ENCODE results near the gene IGFBP4.

IGFBP4 gene

GRCh38 chr17:40457369-40457768, 14.1 kb downstream of the IGFBP4 start:
- DNase-seq, result no peak

GRCh38 chr17:40457964-40458791, 14.9 kb downstream of the IGFBP4 start:
- no peak for DNase-seq

GRCh38 chr17:40458851-40459482, 15.7 kb downstream of the IGFBP4 start:
- DNase-seq, result no peak

- no peak for DNase-seq
Observed at GRCh38 chr17:40459636-40460603, 16.7 kb downstream of the IGFBP4 start.

DNA sequence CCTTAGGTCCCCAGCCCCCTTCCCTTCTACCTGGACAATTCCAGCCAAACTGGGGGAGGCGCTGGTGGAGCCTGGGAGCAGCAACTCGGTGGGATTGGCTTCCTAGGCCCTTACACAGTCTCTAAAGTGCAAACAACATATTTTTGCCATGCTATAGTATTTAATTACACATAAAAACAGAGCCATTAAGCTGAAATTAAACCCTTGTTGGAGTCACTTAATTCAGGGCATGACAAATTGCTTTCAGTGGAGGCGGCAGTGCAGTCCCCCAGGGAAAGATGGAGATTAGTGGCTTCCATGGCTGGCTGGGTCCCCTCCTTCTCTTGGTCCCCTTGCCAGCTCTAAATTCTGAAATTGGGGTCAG, 17.3 kb downstream of the IGFBP4 start:
- no peak for DNase-seq

DNA sequence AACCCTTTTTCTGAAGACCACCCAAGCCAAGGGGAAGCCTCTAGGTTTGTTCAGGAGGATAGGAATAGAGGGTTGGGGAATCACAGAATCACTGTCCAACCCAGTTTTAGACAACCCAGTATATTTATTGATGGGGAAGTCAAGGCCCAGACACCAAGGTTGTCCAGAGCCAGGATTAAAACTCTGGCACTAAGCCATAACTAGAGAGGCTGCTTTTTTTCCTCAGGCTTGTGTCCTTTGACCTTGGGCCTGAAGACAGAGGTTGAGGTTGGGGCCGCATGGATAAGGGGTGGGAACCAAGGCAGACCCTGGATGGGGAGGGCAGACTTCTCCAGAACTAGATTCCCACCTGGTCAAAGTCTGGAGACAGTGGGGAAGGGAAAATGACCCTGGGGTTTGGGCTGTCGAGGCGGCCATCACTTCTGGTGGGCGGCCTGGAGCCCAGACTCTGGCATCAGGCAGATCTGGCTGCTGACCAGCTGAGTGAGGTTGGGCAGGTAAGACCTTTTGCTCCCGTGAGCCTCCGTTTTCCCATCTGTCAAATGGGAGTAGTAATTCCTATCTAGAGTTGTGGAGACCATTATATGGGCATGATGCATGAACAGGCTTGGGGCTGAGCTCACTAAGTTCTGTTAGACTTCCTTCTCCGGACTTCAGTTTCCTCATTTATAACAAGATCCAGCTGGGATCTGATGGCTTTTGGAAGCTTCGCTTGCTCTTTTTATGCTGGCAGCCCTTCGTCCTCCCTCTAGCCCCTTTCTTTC, 17.9 kb downstream of the IGFBP4 start:
- DNase-seq, result no peak

DNA sequence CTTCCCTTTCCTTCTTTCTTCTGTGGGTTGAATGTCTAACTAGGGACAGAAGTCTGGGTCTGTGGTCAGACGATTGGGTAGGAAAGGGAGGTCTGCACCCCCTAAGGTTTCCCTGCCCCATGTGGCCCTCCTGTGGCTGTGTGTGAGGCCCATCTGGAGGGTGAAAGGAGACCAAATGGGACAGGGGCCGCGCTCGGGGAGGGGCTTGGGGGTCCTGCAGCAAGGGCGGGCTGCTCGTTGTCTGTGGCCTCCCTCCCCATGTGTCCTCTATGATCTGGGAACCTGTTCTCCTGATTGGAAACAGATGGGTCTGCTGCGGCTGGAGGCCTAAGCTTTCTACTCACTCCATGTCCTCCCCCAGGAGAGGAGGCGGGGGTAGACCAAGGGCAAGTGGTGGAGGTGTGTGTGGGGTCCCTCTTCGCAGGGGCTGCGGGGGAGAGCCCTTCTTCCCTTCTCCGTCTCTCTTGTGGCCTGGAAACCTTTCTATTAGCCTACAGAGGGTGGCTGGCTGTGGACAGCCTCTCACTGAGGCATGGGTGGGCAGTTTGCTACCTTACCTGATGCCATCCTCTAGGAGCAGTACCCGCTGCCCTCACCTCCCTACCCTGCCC, 18.6 kb downstream of the IGFBP4 start:
- DNase-seq, result no peak

DNA sequence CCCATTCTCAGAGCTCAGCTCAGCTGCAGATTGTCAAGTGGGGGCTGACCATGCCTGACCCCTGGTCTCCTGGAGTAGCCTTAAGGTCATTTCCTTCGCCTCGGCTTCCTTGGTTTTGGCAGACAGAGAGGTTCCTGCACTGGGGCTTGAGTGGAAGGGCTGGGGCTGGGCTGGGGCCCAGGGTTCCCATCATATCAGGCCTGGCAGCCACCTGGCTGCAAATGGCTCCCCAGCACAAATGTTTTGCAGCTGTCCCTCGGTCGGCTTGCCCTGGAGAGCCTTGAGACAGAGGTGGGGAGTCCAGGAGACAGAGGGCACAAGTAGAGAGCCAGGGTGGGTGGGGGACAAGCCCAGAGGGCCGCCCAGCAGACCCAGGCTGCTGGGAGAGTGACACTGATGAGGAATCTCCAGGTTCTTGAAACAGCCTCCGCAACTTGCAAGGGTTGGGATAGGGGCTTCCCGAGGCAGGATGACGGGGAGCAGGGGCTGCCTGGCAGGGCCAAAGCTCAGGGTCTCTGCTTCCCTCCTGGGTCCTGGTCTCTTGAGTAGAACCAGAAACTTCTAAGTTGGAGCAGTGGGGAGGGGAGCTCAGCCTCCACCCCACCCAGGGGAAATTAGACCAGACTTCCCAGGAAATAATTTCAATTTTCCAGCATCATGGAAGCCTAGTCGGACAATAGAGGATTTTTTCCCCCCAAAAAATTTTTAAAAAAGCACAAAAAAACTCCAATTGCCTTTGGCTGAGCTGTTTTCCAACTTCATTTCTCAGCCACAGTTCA, 19.3 kb downstream of the IGFBP4 start:
- no peak for DNase-seq

GRCh38 chr17:40463122-40463550, 19.9 kb downstream of the IGFBP4 start:
- no peak for DNase-seq

DNA sequence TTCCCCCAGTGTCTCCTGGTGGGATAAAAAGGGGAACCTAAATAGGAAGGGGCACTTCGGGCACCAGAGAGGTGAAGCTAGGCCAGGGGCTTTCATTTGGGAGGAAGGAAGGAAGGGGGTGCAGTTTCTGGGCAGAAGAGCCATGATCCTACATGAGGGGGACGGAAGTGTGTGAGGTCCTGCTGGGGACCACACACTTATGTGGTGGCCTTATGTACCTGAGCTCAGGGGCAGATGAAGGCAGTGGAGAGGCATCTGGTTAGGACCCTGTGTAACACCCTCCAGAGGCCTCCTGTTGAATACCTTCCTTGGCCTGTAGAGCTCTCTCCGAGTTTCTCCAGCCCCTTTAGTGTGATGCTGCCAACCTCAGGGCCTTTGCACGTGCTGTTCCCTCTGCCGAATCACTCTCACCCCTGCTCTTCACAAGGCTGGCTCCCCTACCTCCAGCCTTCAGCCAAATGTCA, 21.2 kb downstream of the IGFBP4 start:
- DNase-seq, result no peak

GRCh38 chr17:40466298-40466971, 23.2 kb downstream of the IGFBP4 start:
- no peak for DNase-seq

GRCh38 chr17:40467281-40467867, 24.1 kb downstream of the IGFBP4 start:
- no peak for DNase-seq

GRCh38 chr17:40468560-40468959, 25.3 kb downstream of the IGFBP4 start:
- no peak for DNase-seq

- DNase-seq, result no peak
Observed at GRCh38 chr17:40469805-40470675, 26.8 kb downstream of the IGFBP4 start.

DNA sequence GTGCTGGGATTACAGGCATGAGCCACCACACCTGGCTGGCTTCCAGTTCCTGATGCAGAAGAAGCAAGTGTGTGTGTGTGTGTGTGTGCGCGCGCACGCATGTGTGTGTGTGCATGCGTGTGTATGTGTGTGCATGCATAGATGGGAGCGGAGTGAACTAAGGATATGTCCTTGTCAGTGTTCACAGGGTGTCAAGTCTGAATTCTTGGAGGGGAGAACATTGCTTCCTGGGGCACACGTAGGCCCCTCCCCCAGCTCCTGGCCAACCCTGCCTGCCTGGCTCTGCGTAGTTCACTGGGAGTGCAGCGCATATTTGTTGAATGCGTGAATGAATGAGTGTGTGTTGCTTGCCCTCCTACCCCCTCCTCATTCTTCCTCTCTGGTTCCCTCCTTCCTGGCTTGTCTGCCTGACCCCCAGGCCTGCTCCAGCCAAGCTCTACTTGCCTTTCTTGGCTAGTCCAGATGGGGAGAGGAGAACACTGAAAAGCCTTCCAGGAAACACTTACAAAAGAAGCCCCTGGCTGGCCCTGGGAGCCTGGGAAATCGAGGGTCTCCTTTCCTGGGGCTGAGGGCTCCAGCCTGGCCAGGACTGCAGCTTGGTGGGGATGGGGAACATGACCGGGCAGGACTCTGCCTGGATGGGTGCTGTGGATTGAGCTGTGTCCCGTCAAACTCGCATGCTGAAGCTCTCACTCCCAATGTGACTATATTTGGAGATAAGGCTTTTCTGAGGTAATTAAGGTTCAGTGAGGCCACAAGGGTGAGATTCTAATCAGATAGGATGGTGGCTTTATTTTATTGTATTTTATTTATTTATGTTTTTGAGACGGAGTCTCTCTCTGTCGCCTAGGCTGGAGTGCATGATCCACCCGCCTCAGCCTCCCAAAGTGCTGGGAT, 27.9 kb downstream of the IGFBP4 start:
- no peak for DNase-seq

- DNase-seq, result no peak
Observed at GRCh38 chr17:40471846-40472732, 28.8 kb downstream of the IGFBP4 start.

Data from CD4-positive, alpha-beta T cell treated with Interleukin-4 for 4 hours (primary cell).